Epithelial cell of proximal tubule (primary cell): Measurements from ENCODE around the gene PTPRO. TPM values are rescaled to one million over a fixed set of nuclear protein-coding genes. Genes with fewer than 3 reads are reported as not detected.

Experiments
- DNase-seq: peaks from one replicate; pipeline ENCODE4 v3.0.0-alpha.2; 2011; ENCODE audit warnings: low read depth
- H3K4me3 ChIP-seq: 2 replicates; pipeline ENCODE4 v1.5.1; 2011; ENCODE audit warnings: low read depth, mild to moderate bottlenecking, low read length
- CTCF ChIP-seq: conservative IDR thresholded peaks from 2 replicates; pipeline ENCODE4 v1.5.1; 2012; ENCODE audit warnings: low read depth, mild to moderate bottlenecking, low read length
- total RNA-seq: library from RNA; depleted of rRNA; stranded (reverse); fragments of >200 nt; gene quantifications from 2 replicates; pipeline ENCODE4 v1.2.3, GENCODE V29; 2015

Gene PTPRO
- total RNA-seq, 1 donor from 2014 or later = 1.3 TPM

- TF ChIP-seq CTCF = no peak
- H3K4me3 ChIP-seq = no peak overlapping the region
- peak; percentile 65 for DNase-seq
Observed at GRCh38 chr12:15599266-15600037, 277.1 kb downstream of the PTPRO start.

- TF ChIP-seq CTCF = no peak
- DNase-seq = peak; percentile 83
- no peak overlapping the region for H3K4me3 ChIP-seq
Observed at GRCh38 chr12:15600223-15600935, 278.1 kb downstream of the PTPRO start.

GRCh38 chr12:15601210-15601800 lies 279.0 kb downstream of the PTPRO start:
- no peak overlapping the region for H3K4me3 ChIP-seq
- DNase-seq = peak; percentile 89

GRCh38 chr12:15602051-15602672 lies 279.9 kb downstream of the PTPRO start:
- H3K4me3 ChIP-seq = no peak overlapping the region
- peak; percentile 97 for DNase-seq
- no peak for TF ChIP-seq CTCF

More at GRCh38 chr12:15601210-15601800, 279.0 kb downstream of the PTPRO start:
- TF ChIP-seq CTCF = no peak

- DNase-seq = no peak
- TF ChIP-seq CTCF = no peak
- H3K4me3 ChIP-seq = no peak overlapping the region
Observed at GRCh38 chr12:15603474-15604085, 281.3 kb downstream of the PTPRO start.

GRCh38 chr12:15605881-15606590 lies 283.7 kb downstream of the PTPRO start:
- H3K4me3 ChIP-seq = no peak overlapping the region
- DNase-seq = no peak
- TF ChIP-seq CTCF = no peak
